ENCODE measurements around the gene LIMS2.

GRCh38 chr2:127615511-127616166 lies 59.7 kb downstream of the LIMS2 start:
- no peak for TF ChIP-seq CTCF (IDR thresholded peaks at IDR 0.05)
- TF ChIP-seq POLR2A (IDR thresholded peaks at IDR 0.05) = no peak

All from body of pancreas (tissue), 4 donors.